ENCODE results near the gene OR9Q1.

- TF ChIP-seq CTCF (IDR thresholded peaks at IDR 0.05) (no peak), POLR2A (IDR thresholded peaks at IDR 0.05) (no peak)
Observed at GRCh38 chr11:58179648-58180047, 156.0 kb downstream of the OR9Q1 start.
